ENCODE measurements around the gene LAMP5.

DNA sequence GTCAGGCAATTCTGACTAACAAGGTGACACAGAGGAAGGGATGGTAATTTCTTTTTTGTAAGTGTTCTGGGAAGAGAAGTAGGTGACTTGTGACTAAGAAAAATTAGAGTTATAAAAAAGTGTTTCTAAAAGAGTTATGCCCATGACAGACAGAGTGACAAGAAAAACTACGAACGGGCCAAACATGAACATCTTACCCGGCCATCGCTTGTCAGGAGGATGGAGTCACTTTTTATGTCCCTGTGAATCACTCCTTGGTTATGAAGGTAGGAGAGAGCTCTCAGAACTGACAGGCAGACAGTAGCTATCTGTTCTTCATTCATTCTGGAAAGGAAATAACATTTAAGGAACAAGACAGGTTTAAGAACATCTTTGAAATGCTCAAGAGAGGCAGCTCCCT is 43.0 kb downstream of the LAMP5 start:
- TF ChIP-seq, protein P1, sequence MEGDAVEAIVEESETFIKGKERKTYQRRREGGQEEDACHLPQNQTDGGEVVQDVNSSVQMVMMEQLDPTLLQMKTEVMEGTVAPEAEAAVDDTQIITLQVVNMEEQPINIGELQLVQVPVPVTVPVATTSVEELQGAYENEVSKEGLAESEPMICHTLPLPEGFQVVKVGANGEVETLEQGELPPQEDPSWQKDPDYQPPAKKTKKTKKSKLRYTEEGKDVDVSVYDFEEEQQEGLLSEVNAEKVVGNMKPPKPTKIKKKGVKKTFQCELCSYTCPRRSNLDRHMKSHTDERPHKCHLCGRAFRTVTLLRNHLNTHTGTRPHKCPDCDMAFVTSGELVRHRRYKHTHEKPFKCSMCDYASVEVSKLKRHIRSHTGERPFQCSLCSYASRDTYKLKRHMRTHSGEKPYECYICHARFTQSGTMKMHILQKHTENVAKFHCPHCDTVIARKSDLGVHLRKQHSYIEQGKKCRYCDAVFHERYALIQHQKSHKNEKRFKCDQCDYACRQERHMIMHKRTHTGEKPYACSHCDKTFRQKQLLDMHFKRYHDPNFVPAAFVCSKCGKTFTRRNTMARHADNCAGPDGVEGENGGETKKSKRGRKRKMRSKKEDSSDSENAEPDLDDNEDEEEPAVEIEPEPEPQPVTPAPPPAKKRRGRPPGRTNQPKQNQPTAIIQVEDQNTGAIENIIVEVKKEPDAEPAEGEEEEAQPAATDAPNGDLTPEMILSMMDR (conservative IDR thresholded peaks at IDR 0.05) = no peak
- no peak for TF ChIP-seq ZFX (IDR thresholded peaks at IDR 0.05)

Data from C4-2B (cell line).